ENCODE data around the gene FAM98B.

Gene FAM98B

DNA sequence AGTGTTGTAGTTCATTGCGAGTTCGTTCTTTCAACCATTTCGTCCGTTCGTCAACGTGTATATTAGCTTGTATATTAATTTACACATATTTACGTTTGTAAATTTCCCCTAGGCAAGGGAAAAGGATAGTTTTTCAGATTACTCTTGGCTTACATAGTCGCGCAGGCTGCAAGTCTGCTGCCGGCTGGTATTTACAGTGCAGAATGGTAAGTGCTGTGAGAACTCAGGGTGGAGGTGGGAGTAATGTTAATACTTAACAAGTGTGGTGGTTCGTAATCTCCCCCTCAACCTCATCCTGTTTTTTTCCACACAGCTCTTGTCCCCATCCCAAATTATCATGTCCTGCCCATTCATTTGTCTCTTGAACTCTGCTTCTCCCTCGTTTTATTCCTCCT, 766 bp downstream of the FAM98B start:
- TF ChIP-seq ARNTL (CRISPR knock-in tag; IDR thresholded peaks at IDR 0.05; ENCODE audit: borderline replicate concordance, low read depth) (no peak), TCF4 (CRISPR knock-in tag; IDR thresholded peaks at IDR 0.05; ENCODE audit: borderline replicate concordance) (no peak), SNAI2 (CRISPR knock-in tag; IDR thresholded peaks at IDR 0.05) (no peak), RARB (CRISPR knock-in tag; IDR thresholded peaks at IDR 0.05) (no peak)
- ATAC-seq, result peak; percentile 45

DNA sequence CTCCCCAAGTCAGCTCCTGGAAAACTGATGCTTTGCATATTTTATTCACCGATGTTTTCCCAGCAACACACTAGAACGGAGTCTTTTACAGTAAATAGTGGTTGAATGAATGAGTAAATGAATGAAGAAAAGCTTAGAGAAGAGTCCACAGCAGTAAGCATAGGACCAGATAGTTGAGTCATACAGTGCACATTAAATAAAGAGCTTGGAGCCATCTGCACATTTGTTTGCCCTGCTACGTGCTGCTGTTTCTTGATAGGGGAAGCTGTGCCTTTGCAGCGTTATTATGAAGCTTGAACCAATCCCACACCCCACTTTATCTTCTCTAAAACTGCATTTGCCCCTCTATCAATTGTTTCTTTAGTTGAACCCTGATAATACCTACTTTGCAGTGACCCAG, 1.2 kb downstream of the FAM98B start:
- ATAC-seq, result peak; percentile 10; the same call in 1 of the 3 replicates
- no peak for TF ChIP-seq CSDC2 (CRISPR knock-in tag; IDR thresholded peaks at IDR 0.05)
- TF ChIP-seq, protein P1, sequence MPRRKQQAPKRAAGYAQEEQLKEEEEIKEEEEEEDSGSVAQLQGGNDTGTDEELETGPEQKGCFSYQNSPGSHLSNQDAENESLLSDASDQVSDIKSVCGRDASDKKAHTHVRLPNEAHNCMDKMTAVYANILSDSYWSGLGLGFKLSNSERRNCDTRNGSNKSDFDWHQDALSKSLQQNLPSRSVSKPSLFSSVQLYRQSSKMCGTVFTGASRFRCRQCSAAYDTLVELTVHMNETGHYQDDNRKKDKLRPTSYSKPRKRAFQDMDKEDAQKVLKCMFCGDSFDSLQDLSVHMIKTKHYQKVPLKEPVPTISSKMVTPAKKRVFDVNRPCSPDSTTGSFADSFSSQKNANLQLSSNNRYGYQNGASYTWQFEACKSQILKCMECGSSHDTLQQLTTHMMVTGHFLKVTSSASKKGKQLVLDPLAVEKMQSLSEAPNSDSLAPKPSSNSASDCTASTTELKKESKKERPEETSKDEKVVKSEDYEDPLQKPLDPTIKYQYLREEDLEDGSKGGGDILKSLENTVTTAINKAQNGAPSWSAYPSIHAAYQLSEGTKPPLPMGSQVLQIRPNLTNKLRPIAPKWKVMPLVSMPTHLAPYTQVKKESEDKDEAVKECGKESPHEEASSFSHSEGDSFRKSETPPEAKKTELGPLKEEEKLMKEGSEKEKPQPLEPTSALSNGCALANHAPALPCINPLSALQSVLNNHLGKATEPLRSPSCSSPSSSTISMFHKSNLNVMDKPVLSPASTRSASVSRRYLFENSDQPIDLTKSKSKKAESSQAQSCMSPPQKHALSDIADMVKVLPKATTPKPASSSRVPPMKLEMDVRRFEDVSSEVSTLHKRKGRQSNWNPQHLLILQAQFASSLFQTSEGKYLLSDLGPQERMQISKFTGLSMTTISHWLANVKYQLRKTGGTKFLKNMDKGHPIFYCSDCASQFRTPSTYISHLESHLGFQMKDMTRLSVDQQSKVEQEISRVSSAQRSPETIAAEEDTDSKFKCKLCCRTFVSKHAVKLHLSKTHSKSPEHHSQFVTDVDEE (CRISPR knock-in tag; IDR thresholded peaks at IDR 0.05), result no peak
- no peak for TF ChIP-seq BACH2 (CRISPR knock-in tag; IDR thresholded peaks at IDR 0.05; ENCODE audit: borderline replicate concordance)
- TF ChIP-seq ARNTL (CRISPR knock-in tag; IDR thresholded peaks at IDR 0.05; ENCODE audit: borderline replicate concordance, low read depth), result no peak
- TF ChIP-seq OSR1 (CRISPR knock-in tag; IDR thresholded peaks at IDR 0.05), result no peak
- TF ChIP-seq ZNF565 (CRISPR knock-in tag; conservative IDR thresholded peaks at IDR 0.05; ENCODE audit: low read depth), result no peak
- no peak for TF ChIP-seq ZNF70 (CRISPR knock-in tag; IDR thresholded peaks at IDR 0.05)
- no peak for TF ChIP-seq ZC3H10 (CRISPR knock-in tag; IDR thresholded peaks at IDR 0.05)
- TF ChIP-seq, protein P2, sequence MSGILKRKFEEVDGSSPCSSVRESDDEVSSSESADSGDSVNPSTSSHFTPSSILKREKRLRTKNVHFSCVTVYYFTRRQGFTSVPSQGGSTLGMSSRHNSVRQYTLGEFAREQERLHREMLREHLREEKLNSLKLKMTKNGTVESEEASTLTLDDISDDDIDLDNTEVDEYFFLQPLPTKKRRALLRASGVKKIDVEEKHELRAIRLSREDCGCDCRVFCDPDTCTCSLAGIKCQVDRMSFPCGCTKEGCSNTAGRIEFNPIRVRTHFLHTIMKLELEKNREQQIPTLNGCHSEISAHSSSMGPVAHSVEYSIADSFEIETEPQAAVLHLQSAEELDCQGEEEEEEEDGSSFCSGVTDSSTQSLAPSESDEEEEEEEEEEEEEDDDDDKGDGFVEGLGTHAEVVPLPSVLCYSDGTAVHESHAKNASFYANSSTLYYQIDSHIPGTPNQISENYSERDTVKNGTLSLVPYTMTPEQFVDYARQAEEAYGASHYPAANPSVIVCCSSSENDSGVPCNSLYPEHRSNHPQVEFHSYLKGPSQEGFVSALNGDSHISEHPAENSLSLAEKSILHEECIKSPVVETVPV (CRISPR knock-in tag; IDR thresholded peaks at IDR 0.05), result no peak
- no peak for TF ChIP-seq PPARA (CRISPR knock-in tag; IDR thresholded peaks at IDR 0.05; ENCODE audit: borderline replicate concordance)
- TF ChIP-seq, protein P3, sequence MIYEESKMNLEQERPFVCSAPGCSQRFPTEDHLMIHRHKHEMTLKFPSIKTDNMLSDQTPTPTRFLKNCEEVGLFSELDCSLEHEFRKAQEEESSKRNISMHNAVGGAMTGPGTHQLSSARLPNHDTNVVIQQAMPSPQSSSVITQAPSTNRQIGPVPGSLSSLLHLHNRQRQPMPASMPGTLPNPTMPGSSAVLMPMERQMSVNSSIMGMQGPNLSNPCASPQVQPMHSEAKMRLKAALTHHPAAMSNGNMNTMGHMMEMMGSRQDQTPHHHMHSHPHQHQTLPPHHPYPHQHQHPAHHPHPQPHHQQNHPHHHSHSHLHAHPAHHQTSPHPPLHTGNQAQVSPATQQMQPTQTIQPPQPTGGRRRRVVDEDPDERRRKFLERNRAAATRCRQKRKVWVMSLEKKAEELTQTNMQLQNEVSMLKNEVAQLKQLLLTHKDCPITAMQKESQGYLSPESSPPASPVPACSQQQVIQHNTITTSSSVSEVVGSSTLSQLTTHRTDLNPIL (CRISPR knock-in tag; IDR thresholded peaks at IDR 0.05; ENCODE audit: low read depth), result no peak
- TF ChIP-seq ZNF8 (CRISPR knock-in tag; IDR thresholded peaks at IDR 0.05), result no peak

DNA sequence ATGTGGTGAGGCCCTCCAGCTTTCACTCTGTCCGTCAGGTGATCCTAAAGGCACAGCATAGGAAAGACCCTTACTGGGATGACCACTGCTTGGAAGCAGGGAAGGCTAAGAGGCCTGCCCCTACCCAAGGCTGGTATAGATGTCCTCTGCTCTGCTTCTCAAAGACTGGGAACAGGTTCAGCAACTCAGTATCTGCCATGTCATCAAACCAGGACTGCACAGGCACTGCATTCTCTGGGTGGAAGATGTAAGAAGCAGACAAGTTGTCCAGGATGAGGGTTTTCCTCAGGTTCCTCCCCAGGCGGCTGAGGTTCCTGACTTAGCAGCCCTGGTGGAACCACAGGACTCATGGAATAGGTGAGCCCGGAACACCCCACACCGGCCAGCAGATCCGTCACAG, 4.7 kb downstream of the FAM98B start:
- TF ChIP-seq RARB (CRISPR knock-in tag; IDR thresholded peaks at IDR 0.05) (no peak), OSR1 (CRISPR knock-in tag; IDR thresholded peaks at IDR 0.05) (no peak)
- TF ChIP-seq, protein P4, sequence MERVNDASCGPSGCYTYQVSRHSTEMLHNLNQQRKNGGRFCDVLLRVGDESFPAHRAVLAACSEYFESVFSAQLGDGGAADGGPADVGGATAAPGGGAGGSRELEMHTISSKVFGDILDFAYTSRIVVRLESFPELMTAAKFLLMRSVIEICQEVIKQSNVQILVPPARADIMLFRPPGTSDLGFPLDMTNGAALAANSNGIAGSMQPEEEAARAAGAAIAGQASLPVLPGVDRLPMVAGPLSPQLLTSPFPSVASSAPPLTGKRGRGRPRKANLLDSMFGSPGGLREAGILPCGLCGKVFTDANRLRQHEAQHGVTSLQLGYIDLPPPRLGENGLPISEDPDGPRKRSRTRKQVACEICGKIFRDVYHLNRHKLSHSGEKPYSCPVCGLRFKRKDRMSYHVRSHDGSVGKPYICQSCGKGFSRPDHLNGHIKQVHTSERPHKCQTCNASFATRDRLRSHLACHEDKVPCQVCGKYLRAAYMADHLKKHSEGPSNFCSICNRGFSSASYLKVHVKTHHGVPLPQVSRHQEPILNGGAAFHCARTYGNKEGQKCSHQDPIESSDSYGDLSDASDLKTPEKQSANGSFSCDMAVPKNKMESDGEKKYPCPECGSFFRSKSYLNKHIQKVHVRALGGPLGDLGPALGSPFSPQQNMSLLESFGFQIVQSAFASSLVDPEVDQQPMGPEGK (CRISPR knock-in tag; IDR thresholded peaks at IDR 0.05; ENCODE audit: borderline replicate concordance), result no peak
- no peak for ATAC-seq

DNA sequence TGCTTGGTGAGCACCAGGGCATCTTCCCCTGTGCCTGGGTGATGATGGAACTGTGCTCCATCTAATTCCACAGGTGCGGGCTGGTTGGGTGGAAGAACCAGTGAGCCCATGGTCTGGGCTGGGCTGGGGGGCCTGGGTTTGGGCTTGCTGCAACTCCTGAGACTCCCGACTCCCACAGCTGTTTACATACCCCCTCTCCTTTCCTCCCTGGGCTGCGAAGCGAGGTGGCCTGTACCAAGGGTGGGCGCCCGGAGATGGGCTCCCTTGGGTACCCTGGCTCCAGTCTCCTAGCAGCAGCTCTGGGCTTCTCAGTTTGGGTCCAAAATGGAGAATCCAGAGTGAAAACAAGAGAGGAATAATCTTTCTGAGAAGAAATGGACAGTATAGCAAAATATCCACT, 5.6 kb downstream of the FAM98B start:
- TF ChIP-seq ZNF565 (CRISPR knock-in tag; conservative IDR thresholded peaks at IDR 0.05; ENCODE audit: low read depth), result no peak
- TF ChIP-seq BACH2 (CRISPR knock-in tag; IDR thresholded peaks at IDR 0.05; ENCODE audit: borderline replicate concordance), result no peak
- no peak for TF ChIP-seq CSDC2 (CRISPR knock-in tag; IDR thresholded peaks at IDR 0.05)
- TF ChIP-seq SNAI2 (CRISPR knock-in tag; IDR thresholded peaks at IDR 0.05), result no peak
- TF ChIP-seq, protein P5, sequence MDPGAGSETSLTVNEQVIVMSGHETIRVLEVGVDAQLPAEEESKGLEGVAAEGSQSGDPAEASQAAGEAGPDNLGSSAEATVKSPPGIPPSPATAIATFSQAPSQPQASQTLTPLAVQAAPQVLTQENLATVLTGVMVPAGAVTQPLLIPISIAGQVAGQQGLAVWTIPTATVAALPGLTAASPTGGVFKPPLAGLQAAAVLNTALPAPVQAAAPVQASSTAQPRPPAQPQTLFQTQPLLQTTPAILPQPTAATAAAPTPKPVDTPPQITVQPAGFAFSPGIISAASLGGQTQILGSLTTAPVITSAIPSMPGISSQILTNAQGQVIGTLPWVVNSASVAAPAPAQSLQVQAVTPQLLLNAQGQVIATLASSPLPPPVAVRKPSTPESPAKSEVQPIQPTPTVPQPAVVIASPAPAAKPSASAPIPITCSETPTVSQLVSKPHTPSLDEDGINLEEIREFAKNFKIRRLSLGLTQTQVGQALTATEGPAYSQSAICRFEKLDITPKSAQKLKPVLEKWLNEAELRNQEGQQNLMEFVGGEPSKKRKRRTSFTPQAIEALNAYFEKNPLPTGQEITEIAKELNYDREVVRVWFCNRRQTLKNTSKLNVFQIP (CRISPR knock-in tag; IDR thresholded peaks at IDR 0.05; ENCODE audit: borderline replicate concordance, low read depth), result no peak
- no peak for TF ChIP-seq ZC3H10 (CRISPR knock-in tag; IDR thresholded peaks at IDR 0.05)
- TF ChIP-seq RARB (CRISPR knock-in tag; IDR thresholded peaks at IDR 0.05), result no peak
- no peak for TF ChIP-seq ZNF70 (CRISPR knock-in tag; IDR thresholded peaks at IDR 0.05)
- no peak for TF ChIP-seq ESRRG (CRISPR knock-in tag; IDR thresholded peaks at IDR 0.05)
- no peak for TF ChIP-seq ISL1 (CRISPR knock-in tag; IDR thresholded peaks at IDR 0.05)
- TF ChIP-seq GLIS3 (CRISPR knock-in tag; IDR thresholded peaks at IDR 0.05), result no peak
- no peak for TF ChIP-seq PPARA (CRISPR knock-in tag; IDR thresholded peaks at IDR 0.05; ENCODE audit: borderline replicate concordance)
- TF ChIP-seq TCF4 (CRISPR knock-in tag; IDR thresholded peaks at IDR 0.05; ENCODE audit: borderline replicate concordance), result no peak
- no peak for TF ChIP-seq ARNTL (CRISPR knock-in tag; IDR thresholded peaks at IDR 0.05; ENCODE audit: borderline replicate concordance, low read depth)
- no peak for TF ChIP-seq TOX (CRISPR knock-in tag; IDR thresholded peaks at IDR 0.05; ENCODE audit: borderline replicate concordance)
- no peak for TF ChIP-seq ZFP3 (CRISPR knock-in tag; IDR thresholded peaks at IDR 0.05)
- ATAC-seq, result no peak
